A172 (cell line): ENCODE data around the gene C17orf50. TPM values are rescaled to one million over a fixed set of nuclear protein-coding genes. Genes with fewer than 3 reads are reported as not detected.

Experiments
- total RNA-seq: library from RNA; depleted of rRNA; stranded (reverse); fragments of >200 nt; shearing (Covaris generic); gene quantifications from 2 replicates; pipeline ENCODE4 v1.2.3, GENCODE V29; 2014; rRNA removed

The C17orf50 gene
- total RNA-seq, 1 experiment from 2014 or later, result not detected

Other genes with a start within 250 kb of the C17orf50 start
- not detected in 2 replicates for gene SLFN12L, start 223.2 kb upstream of the C17orf50 start, total RNA-seq
- gene SLFN14, start 200.1 kb upstream of the C17orf50 start, total RNA-seq, result not detected in 2 replicates
- 11.5 and 13.0 TPM in 2 replicates for gene PEX12, start 182.3 kb upstream of the C17orf50 start, total RNA-seq
- gene AP2B1, start 173.6 kb upstream of the C17orf50 start, total RNA-seq, result 96.1 and 98.1 TPM in 2 replicates
- 0.69 and 0.98 TPM in 2 replicates for gene RASL10B, start 29.2 kb upstream of the C17orf50 start, total RNA-seq
- not detected in 2 replicates for gene GAS2L2, start 7.6 kb upstream of the C17orf50 start, total RNA-seq
- 0.57 and 1.6 TPM in 2 replicates for gene MMP28, start 34.8 kb downstream of the C17orf50 start, total RNA-seq
- 20.3 and 31.1 TPM in 2 replicates for gene TAF15, start 48.6 kb downstream of the C17orf50 start, total RNA-seq
- gene HEATR9, start 108.0 kb downstream of the C17orf50 start, total RNA-seq, result not detected in 2 replicates
- gene CCL5, start 119.5 kb downstream of the C17orf50 start, total RNA-seq, result not detected in 2 replicates
- gene RDM1, start 169.9 kb downstream of the C17orf50 start, total RNA-seq, result 7.1 and 8.1 TPM in 2 replicates
- not detected in 2 replicates for gene LYZL6, start 182.8 kb downstream of the C17orf50 start, total RNA-seq
- not detected in 2 replicates for gene CCL16, start 220.6 kb downstream of the C17orf50 start, total RNA-seq
- gene CCL14, start 225.8 kb downstream of the C17orf50 start, total RNA-seq, result not detected in 2 replicates
- gene CCL15, start 240.7 kb downstream of the C17orf50 start, total RNA-seq, result not detected in 2 replicates